HG02678 (cell line): ENCODE data around the gene PDCD1.
"Not testable (repeated sequence)": the region's sequence is repeated elsewhere in the genome, so short reads cannot be mapped to it uniquely, and the experiment has no call there.

Source experiments
- ATAC-seq: cut with Tn5 transposase; IDR thresholded peaks from one replicate; pipeline ENCODE4 v1.9.1; 2021; ENCODE audit warnings: mild to moderate bottlenecking, moderate library complexity; ENCODE audit not compliant: unreplicated experiment

Gene PDCD1

DNA sequence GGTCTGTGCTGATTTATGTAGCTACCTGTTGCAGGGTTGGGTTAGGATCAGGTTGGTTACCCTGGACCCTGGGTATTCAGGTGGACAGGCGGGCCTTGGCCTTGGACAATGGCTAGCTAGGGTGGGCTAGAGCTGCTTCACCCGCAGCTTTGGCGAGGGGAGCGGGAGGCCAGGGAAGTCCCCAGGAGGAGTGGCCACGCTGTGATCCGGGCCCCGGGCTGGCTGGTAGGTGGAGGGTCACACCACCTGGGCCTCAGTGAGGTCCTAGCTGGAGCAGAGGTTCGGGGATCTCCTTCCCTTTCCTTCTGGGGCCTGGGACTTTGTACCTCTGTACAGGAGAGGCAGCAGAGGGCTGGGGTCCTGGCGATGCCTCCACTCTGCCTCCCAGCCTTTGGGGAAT lies 20.6 kb upstream of the PDCD1 start:
- ATAC-seq = no peak

DNA sequence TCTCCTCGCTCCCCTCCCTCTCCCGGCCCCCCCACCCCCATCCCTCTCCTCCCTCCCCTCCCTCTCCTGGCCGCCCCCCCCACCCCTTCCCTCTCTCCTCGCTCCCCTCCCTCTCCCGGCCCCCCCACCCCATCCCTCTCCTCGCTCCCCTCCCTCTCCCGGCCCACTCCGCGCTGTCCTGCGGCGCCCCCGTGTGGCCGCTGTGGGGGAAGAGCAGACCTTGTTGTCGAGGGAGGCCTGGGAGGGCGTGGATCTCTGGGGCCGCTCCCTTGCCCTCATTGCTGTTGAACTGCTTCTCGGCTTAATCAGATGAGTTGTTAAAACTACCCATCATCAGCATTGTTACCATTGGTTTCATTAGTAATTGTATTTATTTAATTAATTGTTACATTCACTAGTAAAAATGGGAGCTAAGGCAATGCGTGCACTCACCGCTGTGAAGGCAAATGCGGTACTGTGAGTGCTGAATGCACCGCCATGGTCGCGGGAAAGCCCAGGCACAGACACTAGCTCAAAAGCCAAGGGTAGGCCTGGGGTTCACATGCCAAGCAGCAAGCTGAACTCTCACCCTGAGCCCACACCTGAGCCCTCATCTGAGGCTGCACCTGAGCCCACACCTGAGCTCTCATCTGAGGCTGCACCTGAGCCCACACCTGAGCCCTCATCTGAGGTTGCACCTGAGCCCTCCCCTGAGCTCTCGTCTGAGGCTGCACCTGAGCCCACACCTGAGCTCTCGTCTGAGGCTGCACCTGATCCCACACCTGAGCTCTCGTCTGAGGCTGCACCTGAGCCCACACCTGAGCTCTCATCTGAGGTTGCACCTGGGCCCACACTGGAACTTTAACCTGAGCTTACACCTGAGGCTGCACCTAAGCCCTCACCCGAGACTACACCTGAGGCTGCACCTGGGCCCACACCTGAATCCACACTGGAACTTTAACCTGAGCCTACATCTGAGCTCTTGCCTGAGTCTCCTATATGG lies 19.6 kb upstream of the PDCD1 start:
- ATAC-seq = no peak

DNA sequence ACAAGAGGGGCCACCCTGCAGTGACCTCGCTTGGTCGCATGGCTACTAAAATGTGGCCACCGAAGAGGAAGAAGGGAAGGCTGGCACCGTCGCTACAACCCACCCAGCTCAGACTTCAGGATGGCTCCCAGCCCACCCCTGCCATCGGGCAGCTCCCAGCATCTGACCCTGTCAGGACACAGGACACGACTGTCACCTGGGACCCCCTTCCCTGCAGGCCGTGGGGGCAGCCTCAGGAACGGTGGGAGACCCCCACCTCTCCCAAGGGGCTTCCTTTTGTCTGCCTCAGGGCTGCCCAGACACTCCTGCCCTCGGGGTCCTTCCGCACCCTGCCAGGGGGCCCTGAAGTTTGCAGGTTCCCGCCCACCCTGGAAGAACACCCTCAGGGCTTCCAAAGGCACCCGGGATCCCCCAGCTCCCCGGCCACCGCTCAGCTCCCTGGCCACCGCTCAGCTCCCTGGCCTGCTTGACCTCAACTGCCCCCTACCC lies 18.5 kb upstream of the PDCD1 start:
- ATAC-seq = no peak

DNA sequence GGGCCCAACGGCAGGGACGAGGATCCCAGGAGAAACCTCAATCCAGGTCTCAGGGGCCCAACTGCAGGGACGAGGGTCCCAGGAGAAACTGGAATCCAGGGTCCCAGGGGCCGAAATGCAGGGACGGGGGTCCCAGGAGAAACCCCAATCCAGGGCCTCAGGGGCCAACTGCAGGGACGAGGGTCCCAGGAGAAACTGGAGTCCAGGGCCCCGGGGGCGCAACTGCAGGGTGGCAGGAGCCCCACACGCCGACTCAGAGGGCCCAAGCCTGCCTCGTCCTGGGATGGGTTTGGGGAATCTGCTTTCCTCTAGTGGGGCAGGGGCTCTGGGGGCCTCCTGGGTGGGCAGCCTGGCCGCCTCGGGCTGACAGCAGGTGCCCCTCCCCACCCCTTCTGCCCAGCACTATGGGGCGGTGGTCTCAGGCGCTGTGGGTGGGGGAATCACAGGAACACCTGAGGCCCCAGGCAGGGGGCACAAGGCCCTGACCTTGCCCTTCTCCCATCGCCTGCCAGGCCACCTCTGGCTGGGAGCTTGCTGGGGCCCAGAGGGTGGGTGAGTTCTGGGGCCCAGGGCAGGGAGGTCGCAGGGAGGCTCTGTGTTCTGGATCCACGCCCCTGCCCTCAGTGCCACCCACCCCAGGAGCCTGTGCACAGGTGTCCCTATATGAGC lies 18.0 kb upstream of the PDCD1 start:
- no peak for ATAC-seq

DNA sequence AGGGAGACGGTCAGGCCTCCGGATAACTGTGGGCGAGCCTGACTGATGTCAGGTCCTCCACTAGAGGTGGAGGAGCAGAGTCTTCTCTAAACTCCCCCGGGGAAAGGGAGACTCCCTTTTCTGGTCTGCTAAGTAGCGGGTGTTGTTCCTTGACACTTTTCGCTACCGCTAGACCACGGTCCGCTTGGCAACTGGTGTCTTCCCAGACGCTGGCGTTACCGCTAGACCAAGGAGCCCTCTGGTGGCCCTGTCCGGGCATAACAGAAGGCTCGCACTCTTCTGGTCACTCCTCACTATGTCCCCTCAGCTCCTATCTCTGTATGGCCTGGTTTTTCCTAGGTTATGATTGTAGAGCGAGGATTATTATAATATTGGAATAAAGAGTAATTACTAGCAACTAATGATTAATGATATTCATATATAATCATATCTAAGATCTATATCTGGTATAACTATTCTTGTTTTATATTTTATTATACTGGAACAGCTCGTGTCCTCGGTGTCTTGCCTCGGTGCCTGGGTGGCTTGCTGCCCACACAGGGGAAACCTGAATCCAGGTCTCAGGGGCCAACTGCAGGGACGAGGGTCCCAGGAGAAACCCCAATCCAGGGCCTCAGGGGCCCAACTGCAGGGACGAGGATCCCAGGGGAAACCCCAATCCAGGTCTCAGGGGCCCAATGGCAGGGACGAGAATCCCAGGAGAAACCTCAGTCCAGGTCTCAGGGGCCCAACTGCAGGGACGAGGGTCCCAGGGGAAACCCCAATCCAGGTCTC lies 17.2 kb upstream of the PDCD1 start:
- not testable (repeated sequence) for ATAC-seq

DNA sequence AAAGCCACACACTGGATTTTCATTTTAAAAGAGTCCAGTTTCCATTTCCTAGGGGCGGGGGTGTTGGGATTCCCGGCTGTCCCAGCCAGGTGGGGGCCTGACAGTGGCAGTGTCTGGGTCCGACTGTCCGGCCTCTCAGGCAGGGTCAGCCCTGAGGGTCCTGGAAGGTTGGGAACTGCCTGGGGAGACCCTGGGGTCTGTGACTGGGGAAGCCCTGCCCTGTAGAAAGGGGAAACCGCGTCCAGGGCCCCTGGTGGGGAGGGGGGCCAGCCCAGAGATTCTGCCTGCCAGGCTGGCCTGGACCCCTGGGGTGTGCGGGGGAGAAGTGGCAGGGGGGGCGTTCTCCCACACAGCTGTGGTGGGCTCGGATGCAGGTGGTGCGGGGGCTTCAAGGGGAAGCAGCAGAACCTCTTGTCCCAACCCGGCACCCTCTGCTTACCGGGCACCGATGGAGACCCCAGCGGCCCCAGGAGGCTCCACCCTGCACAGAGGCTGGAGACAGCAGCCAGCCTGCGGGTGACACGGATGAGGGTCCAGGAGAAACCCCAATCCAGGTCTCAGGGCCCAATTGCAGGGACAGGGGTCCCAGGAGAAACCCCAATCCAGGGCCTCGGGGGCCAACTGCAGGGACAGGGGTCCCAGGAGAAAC lies 15.7 kb upstream of the PDCD1 start:
- ATAC-seq = no peak

DNA sequence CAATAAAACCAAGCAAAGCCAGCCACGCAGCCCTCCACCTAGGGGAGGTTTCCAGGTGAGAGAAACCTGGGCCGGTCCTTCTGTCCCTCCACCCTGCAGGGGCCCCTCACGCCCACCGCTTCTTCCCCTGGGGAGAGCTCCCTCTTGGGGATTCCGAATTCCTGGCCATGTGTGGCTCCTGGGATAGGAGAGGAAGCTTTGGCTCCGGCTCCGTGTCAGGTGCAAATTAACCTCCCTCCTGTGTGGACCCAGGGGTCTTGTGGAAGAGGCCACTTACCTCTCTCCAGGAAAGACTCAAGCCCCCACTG lies 15.1 kb upstream of the PDCD1 start:
- no peak for ATAC-seq

DNA sequence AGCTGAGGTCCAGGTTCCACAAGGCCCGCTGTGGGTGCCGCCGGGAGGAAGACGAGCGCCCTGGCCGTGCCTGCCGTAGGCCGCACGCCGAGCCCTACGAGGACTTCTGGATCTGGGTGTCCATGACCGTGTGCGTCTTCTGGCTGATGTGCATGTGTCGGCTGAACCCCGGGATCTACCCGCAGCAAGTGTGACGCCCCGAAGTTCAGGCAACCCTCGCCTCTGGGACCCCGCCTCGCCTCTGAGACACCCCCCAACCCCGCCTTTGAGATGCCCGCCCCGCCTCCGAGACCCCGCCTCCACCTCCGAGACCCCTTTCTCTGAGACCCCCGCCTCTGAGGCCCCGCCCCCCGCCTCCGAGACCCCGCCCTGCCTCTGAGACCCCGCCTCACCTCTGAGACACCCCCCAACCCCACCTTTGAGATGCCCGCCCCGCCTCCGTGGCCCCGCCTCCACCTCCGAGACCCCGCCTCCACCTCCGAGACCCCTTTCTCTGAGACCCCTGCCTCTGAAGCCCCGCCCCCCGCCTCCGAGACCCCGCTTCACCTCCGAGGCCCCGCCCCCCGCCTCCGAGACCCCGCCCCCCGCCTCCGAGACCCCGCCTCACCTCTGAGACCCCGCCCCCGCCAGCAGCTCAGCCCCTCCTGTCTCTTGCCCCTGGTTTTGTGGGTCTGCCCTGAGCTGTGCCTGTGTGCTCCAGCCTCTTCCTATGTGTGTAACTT lies 14.5 kb upstream of the PDCD1 start:
- ATAC-seq = no peak

DNA sequence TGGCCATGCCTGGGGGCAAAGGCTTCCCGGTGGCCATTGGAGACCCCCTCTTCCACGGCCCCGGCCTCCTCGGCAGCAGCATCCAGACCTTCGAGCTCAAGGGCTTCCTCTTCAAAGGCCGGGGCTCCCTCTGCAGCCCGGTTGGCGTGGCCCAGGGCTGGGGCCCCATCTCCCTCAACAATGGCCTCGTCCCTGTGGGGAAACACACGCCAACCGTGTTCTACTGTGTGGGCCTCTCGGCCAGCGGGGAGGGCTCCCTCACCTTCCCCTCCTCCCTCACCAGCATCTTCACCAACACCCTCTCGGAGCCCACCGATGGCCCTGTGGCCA lies 13.6 kb upstream of the PDCD1 start:
- no peak for ATAC-seq

DNA sequence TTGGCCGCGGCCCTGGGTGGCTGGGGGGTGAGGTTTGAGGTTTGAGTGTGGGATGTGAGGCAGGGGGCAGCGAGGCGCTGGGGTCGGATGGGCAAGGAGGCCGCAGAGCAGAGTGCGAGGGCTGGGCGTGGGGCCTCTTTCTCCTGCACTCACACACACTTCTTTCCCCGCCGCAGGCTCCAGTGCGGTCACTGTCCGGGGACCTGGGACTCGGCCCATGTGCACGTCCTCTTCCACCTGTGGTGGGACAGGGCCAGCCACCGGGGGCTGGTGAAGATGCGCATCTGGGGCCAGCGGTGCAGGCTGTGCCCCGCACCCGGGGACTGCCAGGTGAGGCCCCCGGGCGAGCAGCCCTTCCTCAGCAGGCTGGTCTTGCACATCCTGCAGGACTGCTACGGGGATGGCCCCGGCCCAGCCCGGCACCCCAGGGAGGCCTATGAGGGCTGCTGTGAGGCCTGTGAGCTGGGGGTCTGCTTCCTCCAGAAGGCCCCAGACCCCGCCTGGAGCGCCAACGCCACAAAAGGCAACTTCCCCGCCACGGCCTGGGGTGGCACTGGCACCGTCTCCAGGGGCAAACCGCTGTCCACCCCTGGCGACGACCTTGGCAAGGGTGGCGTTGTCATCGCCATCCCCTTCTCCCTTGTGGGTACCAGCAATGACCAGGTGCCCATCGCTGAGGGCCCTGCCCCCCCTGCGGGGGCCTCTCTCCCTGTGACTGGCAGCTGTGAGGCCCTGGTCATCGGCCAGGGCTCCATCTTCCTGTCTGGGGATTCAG lies 13.0 kb upstream of the PDCD1 start:
- ATAC-seq = no peak

DNA sequence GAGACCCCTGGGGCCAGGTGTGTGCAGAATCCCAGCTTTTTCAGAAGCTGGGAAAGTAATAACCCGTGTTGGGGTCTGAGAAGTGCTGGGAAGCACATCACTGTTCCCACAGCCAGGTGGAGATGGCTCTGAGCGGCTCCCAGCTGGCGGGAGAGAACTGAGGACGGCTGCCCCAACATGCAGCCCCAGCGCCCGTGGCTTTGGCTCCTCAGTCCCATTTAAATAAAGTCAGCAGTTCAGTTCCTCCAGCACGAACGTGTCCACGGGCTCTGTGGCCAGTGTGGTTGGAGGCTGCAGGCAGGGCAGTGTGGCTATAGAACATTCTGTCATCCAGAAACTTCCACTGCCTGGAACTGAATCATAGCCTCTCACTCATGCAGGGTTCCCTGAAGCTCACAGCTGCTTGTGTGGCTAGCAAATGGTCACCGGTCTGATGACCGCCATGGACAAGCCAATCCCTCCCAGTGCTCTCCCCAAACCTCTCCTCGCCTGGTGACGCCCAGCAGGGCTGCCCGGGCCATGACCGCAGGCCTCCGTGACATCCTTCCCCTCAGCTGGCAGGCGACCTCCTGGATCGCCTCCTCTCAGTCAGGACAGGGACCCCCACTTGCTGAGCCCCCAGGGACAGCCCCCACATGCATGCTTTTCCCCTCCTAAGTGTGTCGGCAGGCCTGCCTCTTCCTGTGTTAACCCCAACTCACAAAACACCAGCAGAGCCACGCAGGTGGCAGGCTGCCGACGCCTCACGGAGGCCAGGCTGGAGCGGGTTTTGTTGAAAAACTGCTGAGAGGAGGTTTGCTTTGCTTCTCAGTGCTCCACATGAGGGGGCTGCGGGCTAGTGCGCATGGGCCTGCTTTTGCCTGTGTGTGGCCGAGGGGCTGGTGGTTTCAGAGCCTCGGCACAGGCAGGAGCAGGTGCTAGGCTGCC lies 12.2 kb upstream of the PDCD1 start:
- ATAC-seq = no peak

DNA sequence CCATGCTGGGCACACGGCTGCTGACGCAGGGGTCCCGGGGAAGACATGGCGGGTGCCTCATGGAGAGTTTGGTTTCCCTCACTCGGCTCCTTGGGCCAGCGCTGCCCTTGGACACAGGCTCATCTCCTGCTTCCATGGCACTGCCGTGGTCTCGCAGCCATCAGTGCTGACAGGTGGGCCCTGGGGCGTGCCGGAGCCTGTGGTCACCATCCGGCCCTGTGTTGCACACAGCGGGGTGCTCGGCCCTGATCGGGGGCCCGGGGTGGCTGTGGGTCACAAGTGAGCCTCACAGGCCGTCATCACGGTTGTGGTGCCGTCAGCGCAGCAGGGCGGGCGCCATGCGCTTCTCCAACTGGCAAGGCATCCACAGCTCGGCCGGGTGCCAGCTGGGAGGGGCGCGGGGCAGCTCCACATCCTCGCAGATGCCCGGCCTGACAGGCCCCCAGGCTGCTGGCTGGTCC lies 11.4 kb upstream of the PDCD1 start:
- ATAC-seq = no peak

DNA sequence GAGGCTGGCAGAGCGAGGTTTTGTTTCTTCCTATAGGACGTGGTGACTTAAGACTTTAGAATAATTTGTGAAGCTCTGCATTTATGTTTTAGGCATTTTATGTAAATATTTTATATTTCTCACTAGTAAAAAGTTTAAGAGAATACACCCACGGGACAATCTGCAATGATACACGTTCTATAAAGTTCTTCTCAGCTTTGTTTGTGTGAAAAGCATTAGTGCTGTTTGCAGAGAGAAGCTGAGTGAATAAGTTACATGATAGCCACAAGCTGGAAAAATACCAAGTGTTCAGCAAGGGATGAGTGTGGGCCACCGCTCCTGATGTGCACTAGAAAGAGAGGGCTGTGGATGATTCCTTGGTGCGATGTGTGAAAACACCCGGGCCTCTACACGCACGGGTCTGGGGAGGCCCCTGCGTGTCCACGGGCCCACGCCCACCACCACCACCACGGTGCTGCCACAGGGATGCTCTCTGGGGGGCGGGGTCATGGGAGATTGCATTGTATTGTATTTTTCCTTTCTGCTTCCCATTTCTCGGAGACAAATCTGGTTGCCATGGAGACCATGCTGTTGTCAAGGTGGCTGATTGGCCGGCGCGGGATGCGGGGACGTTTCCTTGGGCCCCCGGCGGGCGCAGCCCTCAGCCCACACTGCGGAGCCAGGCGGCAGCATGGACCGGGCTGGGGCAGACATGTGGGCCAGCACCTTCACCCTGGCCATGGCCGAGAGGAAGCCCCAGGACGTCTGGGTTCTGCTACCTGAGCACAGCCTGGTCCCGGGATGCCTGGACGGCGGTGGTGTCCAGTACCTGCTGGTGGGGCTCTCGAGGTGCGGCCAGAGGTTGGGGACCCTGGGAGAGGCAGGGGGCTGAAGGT lies 10.6 kb upstream of the PDCD1 start, which contains the start of gene RTP5:
Gene RTP5, plus strand, starts transcription at position 643 of the 875 bp plus-strand sequence. Its CDS starts 28 bp downstream, at position 671.
- no peak for ATAC-seq

DNA sequence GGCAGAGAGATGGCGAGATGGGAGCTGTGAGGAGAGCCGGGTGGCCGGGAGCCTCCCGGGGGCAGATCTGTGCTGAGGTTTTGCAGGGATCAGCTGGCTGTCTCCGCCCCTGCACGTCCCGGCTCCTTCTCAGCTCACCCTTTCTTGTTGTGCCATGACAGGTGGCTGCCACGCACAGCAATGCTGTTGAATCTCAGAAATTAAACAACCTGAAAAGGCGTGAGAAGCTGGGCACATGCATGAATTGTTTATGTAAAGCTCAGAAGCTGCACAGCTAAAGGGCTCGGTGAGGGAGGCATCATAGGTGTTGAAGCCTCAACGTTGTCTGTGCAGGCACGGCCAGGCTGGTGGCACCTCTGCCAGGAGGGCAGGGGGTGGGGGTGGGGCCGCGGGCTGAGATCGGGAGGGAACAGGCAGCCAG lies 10.0 kb upstream of the PDCD1 start:
- no peak for ATAC-seq

DNA sequence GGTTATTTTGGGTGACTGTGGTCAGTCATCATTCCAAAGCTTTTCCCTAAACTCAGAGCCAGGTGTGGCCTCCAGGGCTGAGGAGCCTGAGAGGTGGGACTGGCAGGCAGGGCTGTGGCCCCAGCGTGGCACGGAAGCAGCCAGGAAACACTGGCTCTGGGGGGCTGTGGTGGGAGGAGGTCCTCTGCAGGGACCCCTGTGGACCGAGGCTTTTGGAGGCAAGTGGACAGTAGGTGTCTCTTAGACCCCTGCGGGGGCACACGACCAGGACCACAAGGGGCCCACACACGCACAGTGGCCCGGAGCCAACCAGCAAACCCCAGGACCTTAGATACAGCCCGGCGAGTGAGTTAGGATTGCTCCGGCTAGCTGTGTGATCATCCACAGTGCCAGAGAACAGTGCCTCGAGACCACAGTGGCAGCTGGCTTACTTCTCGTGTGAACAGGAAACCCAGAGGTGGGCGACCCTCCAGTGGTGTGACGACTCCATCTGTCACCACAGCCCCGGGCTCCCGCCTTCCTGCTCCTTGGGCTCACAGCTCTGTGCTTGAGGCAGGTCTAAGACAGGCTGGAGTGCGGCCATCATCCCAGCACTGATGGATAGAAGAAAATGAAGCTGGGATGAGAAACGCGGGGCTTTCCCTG lies 9.2 kb upstream of the PDCD1 start:
- no peak for ATAC-seq

DNA sequence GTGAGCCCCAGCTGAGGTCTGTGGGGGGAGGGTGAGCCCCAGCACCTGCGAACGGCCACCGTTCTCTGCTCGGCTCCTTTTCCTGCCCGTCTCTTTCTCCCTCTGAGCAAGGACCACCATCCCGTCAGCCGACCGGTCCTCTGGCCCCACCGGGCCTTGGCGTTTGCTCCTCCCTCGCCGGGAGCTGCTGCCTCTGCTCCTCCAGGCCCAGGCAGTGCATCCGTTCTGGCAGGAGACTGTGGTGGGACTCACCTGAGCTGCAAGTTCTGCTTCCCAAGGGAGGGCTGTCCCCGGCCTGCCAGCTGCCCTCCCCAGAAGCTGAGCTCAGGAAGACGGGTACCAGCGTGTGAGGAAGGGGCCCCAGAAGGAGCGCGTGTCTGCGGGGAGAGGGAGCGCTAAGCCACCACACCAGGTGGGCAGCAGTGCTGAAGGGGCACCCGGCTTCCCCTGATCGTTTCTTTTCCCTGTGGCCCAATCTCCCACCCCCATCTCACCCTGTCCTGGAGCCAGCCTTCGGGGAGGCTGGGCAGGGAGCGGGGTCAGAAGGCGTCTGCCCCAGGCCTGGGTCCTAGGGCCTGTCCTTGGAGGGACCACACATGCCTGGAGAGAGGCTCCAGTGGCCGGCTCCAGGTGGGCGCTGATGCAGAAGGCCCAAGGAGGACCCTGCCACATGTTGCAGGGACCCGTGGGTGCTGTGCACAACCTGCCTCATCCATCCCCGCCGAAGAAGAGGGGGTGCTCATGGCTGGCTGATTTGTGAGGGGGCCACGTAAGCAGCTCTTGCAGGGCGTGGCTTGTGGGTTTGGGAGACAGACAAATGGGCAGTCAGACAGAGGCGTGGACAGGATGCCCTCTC lies 8.3 kb upstream of the PDCD1 start:
- no peak for ATAC-seq
